Measurements from ENCODE around the gene SMYD3. TPM values are rescaled to one million over a fixed set of nuclear protein-coding genes. Genes with fewer than 3 reads are reported as not detected.

The SMYD3 gene
- total RNA-seq, 2 donors from 2014 or later, result 16.2 to 16.4 TPM

DNA sequence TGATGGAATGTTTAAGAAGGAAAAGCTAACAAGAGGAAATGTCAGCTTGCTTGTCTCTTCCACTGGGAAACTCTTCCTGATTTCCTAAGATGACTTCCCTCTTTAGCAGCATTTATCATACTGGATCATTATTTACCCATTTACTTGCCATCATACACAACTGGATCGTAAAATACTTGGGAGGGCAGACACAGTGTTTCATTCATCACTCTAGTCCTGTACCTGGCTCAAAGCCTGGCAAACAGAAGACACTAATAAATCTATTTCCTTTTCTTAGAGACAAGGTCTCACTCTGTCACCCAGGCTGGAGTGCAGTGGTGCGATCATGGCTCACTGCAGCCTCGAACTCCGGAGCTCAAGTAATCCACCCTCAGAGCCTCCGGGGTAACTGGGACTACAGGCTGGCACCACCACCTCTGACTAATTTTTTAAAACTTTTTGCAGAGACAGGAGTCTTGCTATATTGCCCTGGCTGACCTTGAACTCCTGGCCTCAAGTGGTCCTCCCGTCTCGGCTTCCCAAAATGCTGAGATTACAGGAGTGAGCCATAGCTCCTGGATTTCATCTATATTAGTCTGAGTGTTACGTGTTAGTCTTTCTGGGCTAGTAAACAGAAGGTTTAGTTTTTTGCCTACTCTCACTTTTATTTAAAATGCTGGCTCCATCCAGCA is 574.6 kb downstream of the SMYD3 start:
- Histone ChIP-seq H3K27ac (no peak overlapping the region), H3K4me3 (no peak overlapping the region), H3K9me3 (no peaks in the 10 kb centered on the region), H3K4me1 (no peaks in the 10 kb centered on the region), H3K9ac (ENCODE audit: low read depth in 2 of 2, low read length in 2 of 2) (no peak overlapping the region), H3K36me3 (no peaks in the 10 kb centered on the region), H3K27me3 (no peaks in the 10 kb centered on the region)
- TF ChIP-seq, protein P1, sequence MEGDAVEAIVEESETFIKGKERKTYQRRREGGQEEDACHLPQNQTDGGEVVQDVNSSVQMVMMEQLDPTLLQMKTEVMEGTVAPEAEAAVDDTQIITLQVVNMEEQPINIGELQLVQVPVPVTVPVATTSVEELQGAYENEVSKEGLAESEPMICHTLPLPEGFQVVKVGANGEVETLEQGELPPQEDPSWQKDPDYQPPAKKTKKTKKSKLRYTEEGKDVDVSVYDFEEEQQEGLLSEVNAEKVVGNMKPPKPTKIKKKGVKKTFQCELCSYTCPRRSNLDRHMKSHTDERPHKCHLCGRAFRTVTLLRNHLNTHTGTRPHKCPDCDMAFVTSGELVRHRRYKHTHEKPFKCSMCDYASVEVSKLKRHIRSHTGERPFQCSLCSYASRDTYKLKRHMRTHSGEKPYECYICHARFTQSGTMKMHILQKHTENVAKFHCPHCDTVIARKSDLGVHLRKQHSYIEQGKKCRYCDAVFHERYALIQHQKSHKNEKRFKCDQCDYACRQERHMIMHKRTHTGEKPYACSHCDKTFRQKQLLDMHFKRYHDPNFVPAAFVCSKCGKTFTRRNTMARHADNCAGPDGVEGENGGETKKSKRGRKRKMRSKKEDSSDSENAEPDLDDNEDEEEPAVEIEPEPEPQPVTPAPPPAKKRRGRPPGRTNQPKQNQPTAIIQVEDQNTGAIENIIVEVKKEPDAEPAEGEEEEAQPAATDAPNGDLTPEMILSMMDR (IDR thresholded peaks at IDR 0.05), result no peak
- DNase-seq, result no peak
- intact Hi-C loops (cut with DNase I), result no loop called here

DNA sequence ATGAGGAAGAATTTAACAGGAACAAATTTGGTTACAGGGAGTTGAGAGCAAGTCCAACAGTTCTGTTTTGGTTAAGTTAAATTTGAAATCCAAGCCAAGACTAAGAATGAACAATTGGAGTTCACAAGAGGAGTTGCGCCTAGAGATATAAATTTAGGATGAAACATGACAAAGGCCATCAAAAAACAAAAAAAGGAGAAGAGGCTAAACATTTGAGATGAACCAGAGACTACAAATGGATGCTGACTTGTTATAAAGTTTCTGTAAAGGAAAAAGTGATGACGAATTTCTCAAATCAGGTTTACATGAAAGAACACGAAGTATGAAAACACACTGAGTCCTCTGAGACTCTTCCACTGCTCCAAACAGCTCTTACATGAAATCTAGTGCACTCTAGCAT is 575.6 kb downstream of the SMYD3 start:
- no peak overlapping the region for H3K27ac ChIP-seq
- TF ChIP-seq, protein P1 (IDR thresholded peaks at IDR 0.05), result no peak
- no peak overlapping the region for H3K4me3 ChIP-seq
- DNase-seq, result no peak
- no peaks in the 10 kb centered on the region for H3K36me3 ChIP-seq
- H3K9ac ChIP-seq (ENCODE audit: low read depth in 2 of 2, low read length in 2 of 2), result no peak overlapping the region
- no peaks in the 10 kb centered on the region for H3K27me3 ChIP-seq
- no peaks in the 10 kb centered on the region for H3K9me3 ChIP-seq
- H3K4me1 ChIP-seq, result no peaks in the 10 kb centered on the region
- intact Hi-C loops (cut with DNase I), result no loop called here

DNA sequence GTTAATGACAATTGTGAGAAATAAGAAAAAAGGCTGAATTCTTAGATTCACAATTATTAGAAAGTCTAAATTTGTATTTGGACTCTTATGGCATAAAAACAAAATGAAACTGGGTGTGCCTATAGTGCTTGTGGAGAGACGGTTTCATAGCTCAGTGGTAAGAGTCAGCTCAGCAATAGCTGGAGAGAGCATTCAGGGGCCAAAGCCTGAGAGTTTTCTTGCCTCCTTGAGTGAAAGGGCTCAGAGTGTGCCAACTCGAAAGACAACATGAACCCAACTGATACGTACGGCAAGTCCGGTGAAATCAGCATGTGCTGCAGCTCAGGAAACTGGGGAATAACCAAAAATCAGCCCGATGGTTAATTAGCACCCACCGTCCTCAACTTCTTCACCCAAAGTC is 577.9 kb downstream of the SMYD3 start:
- TF ChIP-seq, protein P1 (IDR thresholded peaks at IDR 0.05), result no peak
- H3K9ac ChIP-seq (ENCODE audit: low read depth in 2 of 2, low read length in 2 of 2), result no peak overlapping the region
- no peaks in the 10 kb centered on the region for H3K9me3 ChIP-seq
- no peaks in the 10 kb centered on the region for H3K36me3 ChIP-seq
- no peaks in the 10 kb centered on the region for H3K4me1 ChIP-seq
- no peak overlapping the region for H3K4me3 ChIP-seq
- no peak for DNase-seq
- no peak overlapping the region for H3K27ac ChIP-seq
- no peaks in the 10 kb centered on the region for H3K27me3 ChIP-seq
- intact Hi-C loops (cut with DNase I), result no loop called here

DNA sequence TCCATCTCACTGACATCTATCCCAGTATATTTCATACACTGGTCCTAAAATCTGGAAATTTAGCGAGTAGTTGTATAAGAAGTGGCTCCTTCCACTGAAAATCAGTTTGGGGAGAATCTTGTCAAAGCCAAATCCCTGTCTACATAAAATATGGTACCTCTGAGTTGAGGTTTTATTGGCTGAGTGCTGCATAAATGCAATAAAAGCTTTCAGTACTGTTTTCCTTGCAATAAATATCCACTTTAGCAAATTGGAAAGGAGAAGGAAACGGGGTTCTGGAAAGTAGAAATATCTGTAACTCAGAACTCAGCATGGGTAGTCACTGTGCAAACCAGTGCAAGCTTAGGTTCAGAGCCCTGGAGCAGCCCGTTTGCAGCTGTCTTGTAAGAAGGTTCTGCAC is 580.2 kb downstream of the SMYD3 start:
- Histone ChIP-seq H3K27me3 (no peaks in the 10 kb centered on the region), H3K36me3 (no peaks in the 10 kb centered on the region), H3K4me3 (no peak overlapping the region), H3K27ac (no peak overlapping the region), H3K9ac (ENCODE audit: low read depth in 2 of 2, low read length in 2 of 2) (no peak overlapping the region), H3K4me1 (no peaks in the 10 kb centered on the region), H3K9me3 (no peaks in the 10 kb centered on the region)
- intact Hi-C loops (cut with DNase I), result no loop called here
- TF ChIP-seq, protein P1 (IDR thresholded peaks at IDR 0.05), result no peak
- no peak for DNase-seq

DNA sequence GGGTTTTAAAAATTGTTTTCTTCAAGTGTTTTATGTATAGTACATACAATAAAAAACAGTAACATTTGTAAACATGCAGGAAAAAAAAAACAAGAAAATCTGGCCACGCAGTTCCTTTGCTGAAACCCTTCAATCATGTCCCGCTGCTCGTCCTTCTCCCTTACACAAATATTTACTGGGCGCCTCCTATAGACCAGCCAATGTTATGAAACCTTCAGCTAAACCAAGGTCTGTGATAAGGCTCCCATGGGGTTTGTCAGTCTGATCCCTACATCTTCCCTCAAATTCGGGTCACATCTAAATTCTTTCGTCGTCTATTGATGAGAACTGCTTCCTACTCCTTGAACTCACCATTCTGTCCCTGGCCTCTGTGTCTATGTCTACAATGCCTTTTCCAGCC is 583.9 kb downstream of the SMYD3 start:
- no peaks in the 10 kb centered on the region for H3K4me1 ChIP-seq
- intact Hi-C loops (cut with DNase I), result no loop called here
- H3K27ac ChIP-seq, result no peak overlapping the region
- TF ChIP-seq, protein P1 (IDR thresholded peaks at IDR 0.05), result no peak
- DNase-seq, result no peak
- no peaks in the 10 kb centered on the region for H3K9me3 ChIP-seq
- no peaks in the 10 kb centered on the region for H3K27me3 ChIP-seq
- H3K4me3 ChIP-seq, result no peak overlapping the region
- no peak overlapping the region for H3K9ac ChIP-seq (ENCODE audit: low read depth in 2 of 2, low read length in 2 of 2)
- no peaks in the 10 kb centered on the region for H3K36me3 ChIP-seq
